Activated CD8-positive, alpha-beta memory T cell treated with anti-CD3 and anti-CD28 coated beads, Interleukin-2, amount 50 U/mL, for 1 hour (primary cell): Measurements from ENCODE around the gene SOX6.

Source experiments
- DNase-seq: peaks from one replicate; pipeline ENCODE4 v3.0.0-alpha.2; 2020; ENCODE audit errors: extremely low read depth

Gene SOX6

GRCh38 chr11:16317712-16318111, 38.6 kb downstream of the SOX6 start:
- DNase-seq, result no peak

- DNase-seq, result no peak
Measured at GRCh38 chr11:16313846-16314245, 42.5 kb downstream of the SOX6 start.

- no peak for DNase-seq
Measured at GRCh38 chr11:16312233-16312765, 44.0 kb downstream of the SOX6 start.

- DNase-seq, result no peak
Measured at GRCh38 chr11:16311831-16312230, 44.5 kb downstream of the SOX6 start.

GRCh38 chr11:16310943-16311342, 45.4 kb downstream of the SOX6 start:
- no peak for DNase-seq

GRCh38 chr11:16309226-16309625, 47.1 kb downstream of the SOX6 start:
- DNase-seq, result no peak

- DNase-seq, result no peak
Measured at GRCh38 chr11:16301462-16301861, 54.9 kb downstream of the SOX6 start.

GRCh38 chr11:16299884-16300782, 56.2 kb downstream of the SOX6 start:
- DNase-seq, result no peak

GRCh38 chr11:16299390-16299789, 57.0 kb downstream of the SOX6 start:
- no peak for DNase-seq

- no peak for DNase-seq
Measured at GRCh38 chr11:16297332-16297731, 59.0 kb downstream of the SOX6 start.

- DNase-seq, result no peak
Measured at GRCh38 chr11:16296273-16296672, 60.1 kb downstream of the SOX6 start.

GRCh38 chr11:16295592-16295991, 60.8 kb downstream of the SOX6 start:
- DNase-seq, result no peak

GRCh38 chr11:16293204-16293681, 63.1 kb downstream of the SOX6 start:
- no peak for DNase-seq

GRCh38 chr11:16292167-16292859, 64.0 kb downstream of the SOX6 start:
- no peak for DNase-seq

- no peak for DNase-seq
Measured at GRCh38 chr11:16291729-16292128, 64.6 kb downstream of the SOX6 start.

GRCh38 chr11:16289541-16289940, 66.8 kb downstream of the SOX6 start:
- no peak for DNase-seq

GRCh38 chr11:16287630-16288280, 68.6 kb downstream of the SOX6 start:
- DNase-seq, result no peak

GRCh38 chr11:16286095-16286494, 70.3 kb downstream of the SOX6 start:
- no peak for DNase-seq

GRCh38 chr11:16280256-16280682, 76.1 kb downstream of the SOX6 start:
- no peak for DNase-seq

GRCh38 chr11:16279524-16279923, 76.8 kb downstream of the SOX6 start:
- no peak for DNase-seq

- DNase-seq, result no peak
Measured at GRCh38 chr11:16278979-16279378, 77.4 kb downstream of the SOX6 start.

GRCh38 chr11:16278273-16278672, 78.1 kb downstream of the SOX6 start:
- no peak for DNase-seq
